Stomach (tissue), 4 donors: Measurements from ENCODE around the gene MDFIC.
A peak's percentile ranks its signal among the peaks of the same experiment; 100 is the strongest.

Source experiments
- POLR2A ChIP-seq, 4 donors: fragments of 450-650 bp; IDR thresholded peaks; one replicate each; pipeline ENCODE4 v1.6.1; 2016; ENCODE audit warnings: antibody characterized with exemption in 4 of 4, control low read depth in 2 of 4, mild to moderate bottlenecking in 1 of 4, moderate library complexity in 1 of 4
- POLR2AphosphoS5 ChIP-seq, 3 donors: sonication (generic); formaldehyde crosslinking; IDR thresholded peaks; one replicate each; pipeline ENCODE4 v1.6.1; 2016; ENCODE audit warnings: antibody characterized with exemption in 3 of 3
- TF ChIP-seq, protein P1 (sequence below), 7 experiments: fragments of 450-650 bp in 4 of 7; fragments of 200-600 bp in 3 of 7; sonication (generic) in 3 of 7; IDR thresholded peaks; one replicate each; pipeline ENCODE4 v1.5.1; 2016 to 2019; ENCODE audit warnings: antibody characterized with exemption in 7 of 7, control low read depth in 2 of 7, mild to moderate bottlenecking in 1 of 7

DNA sequence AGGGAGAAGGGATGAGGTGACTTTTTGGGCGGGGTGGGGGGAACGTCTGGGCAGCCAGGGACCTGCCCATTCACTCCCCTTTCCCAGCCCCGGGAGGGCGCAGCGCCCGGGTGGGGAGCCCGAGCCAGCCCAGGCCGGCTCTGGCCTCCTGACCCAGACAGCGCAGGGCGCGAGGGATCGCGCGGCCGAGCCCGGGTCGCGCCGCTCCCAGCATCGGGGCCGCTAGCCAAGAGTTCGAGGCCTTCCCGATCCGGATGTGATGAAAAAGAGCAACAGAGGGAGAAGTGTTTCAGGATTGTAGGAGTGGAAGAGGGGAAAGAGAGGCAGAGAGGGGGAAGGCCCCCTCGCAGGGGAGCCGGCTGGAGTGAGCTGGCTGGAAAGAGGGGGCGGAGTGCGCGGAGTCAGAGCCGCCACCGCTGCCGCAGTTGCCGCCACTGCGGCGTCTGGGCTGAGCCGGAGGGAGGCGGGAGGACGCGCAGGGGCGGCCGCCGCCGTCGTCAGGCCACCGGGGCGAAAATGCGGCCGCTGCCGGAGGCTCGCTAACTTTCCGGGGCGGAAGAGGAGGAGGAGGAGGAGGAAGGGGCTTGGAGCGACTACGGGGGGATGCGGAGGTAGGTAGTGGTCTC, at the start of gene MDFIC:
- TF ChIP-seq POLR2A (IDR thresholded peaks at IDR 0.05) (no peak), POLR2AphosphoS5 (IDR thresholded peaks at IDR 0.05) (peak in 2 of 3 donors; percentile 32 to 35)
- TF ChIP-seq, protein P1, sequence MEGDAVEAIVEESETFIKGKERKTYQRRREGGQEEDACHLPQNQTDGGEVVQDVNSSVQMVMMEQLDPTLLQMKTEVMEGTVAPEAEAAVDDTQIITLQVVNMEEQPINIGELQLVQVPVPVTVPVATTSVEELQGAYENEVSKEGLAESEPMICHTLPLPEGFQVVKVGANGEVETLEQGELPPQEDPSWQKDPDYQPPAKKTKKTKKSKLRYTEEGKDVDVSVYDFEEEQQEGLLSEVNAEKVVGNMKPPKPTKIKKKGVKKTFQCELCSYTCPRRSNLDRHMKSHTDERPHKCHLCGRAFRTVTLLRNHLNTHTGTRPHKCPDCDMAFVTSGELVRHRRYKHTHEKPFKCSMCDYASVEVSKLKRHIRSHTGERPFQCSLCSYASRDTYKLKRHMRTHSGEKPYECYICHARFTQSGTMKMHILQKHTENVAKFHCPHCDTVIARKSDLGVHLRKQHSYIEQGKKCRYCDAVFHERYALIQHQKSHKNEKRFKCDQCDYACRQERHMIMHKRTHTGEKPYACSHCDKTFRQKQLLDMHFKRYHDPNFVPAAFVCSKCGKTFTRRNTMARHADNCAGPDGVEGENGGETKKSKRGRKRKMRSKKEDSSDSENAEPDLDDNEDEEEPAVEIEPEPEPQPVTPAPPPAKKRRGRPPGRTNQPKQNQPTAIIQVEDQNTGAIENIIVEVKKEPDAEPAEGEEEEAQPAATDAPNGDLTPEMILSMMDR (IDR thresholded peaks at IDR 0.05): no peak
